ENCODE results near the gene ITPR1. TPM values are rescaled to one million over a fixed set of nuclear protein-coding genes. Genes with fewer than 3 reads are reported as not detected.
A peak's percentile ranks its signal among the peaks of the same experiment; 100 is the strongest.

Gene ITPR1
- total RNA-seq, 1 donor from 2014 or later, result 16.3 TPM

DNA sequence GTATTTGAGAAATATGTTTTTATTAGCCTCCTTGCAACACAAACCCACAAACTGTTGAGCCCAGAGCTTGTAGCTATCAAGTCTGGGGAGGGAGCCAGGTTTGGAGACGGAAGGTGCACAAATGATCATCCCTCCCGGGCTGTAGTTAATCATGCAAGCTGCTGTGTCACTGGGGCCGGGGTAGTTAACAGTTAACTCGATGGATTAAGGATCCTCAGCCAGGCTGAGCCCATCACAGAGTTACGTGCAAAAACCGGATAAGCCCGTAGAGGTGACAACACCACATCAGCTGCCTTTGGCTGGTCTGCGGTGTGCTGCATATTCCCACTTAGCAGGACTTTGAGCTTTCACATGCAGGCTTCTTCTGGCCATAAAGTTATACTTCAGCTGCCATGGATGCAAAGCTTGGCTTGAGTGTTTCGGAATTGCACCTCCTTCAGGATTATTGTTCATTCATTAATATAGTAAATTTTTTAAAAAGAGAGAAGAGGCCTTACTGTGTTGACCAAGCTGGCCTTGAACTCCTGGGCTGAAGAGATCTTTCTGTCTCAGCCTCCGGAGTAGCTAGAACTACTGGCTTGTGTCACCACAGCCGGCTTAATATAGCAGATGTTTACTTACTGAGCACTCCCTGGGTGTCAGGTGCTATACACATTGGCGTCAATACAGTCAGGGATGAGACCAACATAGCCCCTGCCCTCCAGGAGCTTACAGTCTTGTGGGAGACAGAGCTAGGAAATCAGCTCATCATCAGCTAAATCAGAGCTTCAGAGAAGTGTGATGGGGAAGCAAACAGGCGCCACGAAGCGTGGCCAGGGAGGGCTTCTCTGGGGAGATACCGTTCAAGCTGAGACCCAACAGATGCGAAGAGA, 259.3 kb downstream of the ITPR1 start:
- H3K36me3 ChIP-seq (ENCODE audit: control insufficient read depth, insufficient read depth, low read length), result no peaks in the 10 kb centered on the region
- no peak for DNase-seq (ENCODE audit: low read depth)
- no peak overlapping the region for H3K4me3 ChIP-seq (ENCODE audit: low read depth, low read length)
- H3K27me3 ChIP-seq (ENCODE audit: control insufficient read depth, insufficient read depth, low read length), result no peaks in the 10 kb centered on the region
- FAIRE-seq, result no peak
- TF ChIP-seq, protein P1, sequence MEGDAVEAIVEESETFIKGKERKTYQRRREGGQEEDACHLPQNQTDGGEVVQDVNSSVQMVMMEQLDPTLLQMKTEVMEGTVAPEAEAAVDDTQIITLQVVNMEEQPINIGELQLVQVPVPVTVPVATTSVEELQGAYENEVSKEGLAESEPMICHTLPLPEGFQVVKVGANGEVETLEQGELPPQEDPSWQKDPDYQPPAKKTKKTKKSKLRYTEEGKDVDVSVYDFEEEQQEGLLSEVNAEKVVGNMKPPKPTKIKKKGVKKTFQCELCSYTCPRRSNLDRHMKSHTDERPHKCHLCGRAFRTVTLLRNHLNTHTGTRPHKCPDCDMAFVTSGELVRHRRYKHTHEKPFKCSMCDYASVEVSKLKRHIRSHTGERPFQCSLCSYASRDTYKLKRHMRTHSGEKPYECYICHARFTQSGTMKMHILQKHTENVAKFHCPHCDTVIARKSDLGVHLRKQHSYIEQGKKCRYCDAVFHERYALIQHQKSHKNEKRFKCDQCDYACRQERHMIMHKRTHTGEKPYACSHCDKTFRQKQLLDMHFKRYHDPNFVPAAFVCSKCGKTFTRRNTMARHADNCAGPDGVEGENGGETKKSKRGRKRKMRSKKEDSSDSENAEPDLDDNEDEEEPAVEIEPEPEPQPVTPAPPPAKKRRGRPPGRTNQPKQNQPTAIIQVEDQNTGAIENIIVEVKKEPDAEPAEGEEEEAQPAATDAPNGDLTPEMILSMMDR (IDR thresholded peaks at IDR 0.05; ENCODE audit: insufficient read depth, low read length, severe bottlenecking), result no peak

DNA sequence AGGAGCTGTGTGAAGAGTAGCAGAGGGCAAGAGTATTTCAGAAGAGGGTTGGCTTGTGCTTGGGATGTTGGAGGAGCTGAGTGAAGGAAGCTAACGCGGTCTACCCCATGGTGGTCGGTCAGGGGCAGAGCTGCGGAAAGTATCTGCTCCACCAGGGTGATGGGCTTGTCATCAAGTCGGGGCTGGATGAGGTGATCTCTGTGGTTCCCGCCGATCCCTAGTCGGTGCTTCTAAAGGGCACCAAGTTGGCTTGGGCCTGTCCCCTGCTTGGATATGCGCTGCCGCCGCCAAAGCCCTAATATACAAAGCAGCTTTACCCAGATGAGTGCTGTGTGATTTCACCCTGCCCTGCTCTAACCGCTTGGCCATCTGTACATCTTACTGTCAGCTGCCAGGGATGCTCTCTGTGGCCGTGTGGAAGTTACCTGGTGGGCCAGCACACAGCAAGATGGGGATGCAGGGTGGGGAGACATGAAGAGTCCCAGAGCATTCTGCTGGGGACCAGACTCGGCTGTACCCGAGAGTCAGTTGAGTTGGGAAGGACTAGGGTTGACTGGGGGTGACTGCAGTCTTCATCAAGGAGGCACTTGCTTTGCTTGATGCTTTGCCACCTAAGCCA, 260.0 kb downstream of the ITPR1 start:
- no peak overlapping the region for H3K4me3 ChIP-seq (ENCODE audit: low read depth, low read length)
- no peaks in the 10 kb centered on the region for H3K27me3 ChIP-seq (ENCODE audit: control insufficient read depth, insufficient read depth, low read length)
- H3K36me3 ChIP-seq (ENCODE audit: control insufficient read depth, insufficient read depth, low read length), result no peaks in the 10 kb centered on the region
- TF ChIP-seq, protein P1 (IDR thresholded peaks at IDR 0.05; ENCODE audit: insufficient read depth, low read length, severe bottlenecking), result no peak
- FAIRE-seq (no peak), DNase-seq (ENCODE audit: low read depth) (no peak)

DNA sequence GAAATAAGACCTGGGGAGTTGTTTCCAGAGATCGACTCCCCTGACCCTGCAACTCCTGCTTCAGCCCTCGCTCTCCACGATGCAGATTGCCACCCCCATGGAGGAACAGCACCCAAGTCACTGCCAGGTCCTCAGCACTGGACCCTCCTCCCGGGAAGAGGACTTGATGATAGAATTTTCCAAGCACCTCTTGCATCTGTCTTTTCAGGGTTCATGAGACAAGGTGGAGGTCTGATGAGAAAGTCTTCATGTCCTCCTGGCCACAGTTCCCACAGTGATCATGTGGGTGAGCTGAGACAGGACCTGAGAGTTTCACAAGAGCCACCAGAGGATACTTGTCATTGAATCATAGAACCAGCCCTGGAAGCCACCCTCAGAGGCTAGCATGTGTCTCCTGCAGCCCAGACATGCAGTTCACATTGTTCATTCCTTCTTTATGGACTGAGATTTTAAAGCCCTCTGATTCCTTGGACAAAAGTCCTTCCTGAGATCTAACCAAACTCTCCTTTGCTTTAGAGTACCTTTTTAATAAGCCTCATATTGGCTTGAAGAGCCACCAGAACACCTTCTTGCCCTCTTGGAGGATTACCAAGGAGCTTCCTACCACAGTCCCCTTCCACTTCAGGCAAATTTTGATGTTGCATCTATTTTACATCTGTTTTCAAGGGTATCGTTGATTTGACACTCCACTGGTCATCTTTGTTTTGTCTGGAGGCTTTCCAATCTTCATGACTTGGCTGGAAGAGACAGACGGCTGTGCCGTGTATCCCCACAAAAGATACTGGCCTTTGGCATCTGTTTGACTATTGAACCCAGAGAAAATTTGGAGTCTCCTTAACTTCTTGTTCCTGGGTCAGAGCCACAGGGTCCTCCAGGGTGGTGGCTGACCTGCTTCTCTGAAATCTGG, 261.3 kb downstream of the ITPR1 start:
- DNase-seq (ENCODE audit: low read depth), result no peak
- TF ChIP-seq, protein P1 (IDR thresholded peaks at IDR 0.05; ENCODE audit: insufficient read depth, low read length, severe bottlenecking), result no peak
- no peaks in the 10 kb centered on the region for H3K27me3 ChIP-seq (ENCODE audit: control insufficient read depth, insufficient read depth, low read length)
- no peaks in the 10 kb centered on the region for H3K36me3 ChIP-seq (ENCODE audit: control insufficient read depth, insufficient read depth, low read length)
- FAIRE-seq, result no peak
- no peak overlapping the region for H3K4me3 ChIP-seq (ENCODE audit: low read depth, low read length)

DNA sequence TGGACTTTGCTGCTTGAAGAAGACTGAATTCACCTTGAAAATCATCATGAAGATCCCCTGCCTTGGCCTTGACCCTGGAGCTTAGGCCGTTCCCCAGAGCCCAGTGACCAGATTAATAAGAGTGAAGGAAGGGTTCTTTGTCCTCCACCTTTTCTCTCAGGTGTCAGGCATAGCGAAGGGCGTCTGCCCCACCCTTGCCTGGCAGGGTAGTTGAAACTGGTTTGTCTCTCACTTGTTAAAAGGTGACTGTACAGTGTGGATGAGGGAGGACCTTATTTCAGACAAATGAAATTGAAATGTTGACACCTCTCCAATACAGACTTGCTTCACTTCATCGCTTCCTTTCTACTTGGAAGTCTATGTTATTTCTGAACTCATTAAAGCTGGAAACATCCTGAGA, 262.4 kb downstream of the ITPR1 start:
- peak; percentile 25 for DNase-seq (ENCODE audit: low read depth)

DNA sequence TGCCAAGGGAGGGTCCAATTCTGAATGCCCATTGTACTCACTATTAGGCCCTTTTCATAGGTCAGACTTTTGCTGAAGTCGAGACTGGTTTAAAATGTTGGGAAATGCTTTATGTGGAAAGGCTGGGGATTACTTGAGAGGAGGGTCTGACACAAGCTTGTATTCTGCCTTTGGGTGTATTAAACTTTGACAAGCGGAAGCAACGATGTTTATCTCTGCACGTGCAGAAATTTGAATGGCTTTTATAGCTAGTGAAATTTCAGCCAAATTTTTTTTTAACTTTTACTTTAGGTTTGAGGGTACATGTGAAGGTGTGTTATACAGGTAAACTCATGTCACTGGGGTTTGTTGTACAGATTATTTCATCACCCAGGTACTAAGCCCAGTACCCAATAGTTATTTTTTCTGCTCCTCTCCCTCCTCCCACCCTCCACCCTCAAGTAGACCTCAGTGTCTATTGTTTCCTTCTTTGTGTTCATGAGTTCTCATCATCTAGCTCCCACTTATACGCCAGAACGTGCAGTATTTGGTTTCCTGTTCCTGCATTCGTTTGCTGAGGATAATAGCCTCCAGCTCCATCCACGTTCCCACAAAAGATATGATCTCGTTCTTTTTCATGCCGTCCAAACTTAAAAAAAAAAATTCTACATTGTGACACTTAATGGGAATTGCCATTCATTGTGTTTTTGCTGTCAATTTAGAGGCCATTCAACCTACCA, 263.1 kb downstream of the ITPR1 start:
- Histone ChIP-seq H3K4me3 (ENCODE audit: low read depth, low read length) (no peak overlapping the region), H3K27me3 (ENCODE audit: control insufficient read depth, insufficient read depth, low read length) (no peaks in the 10 kb centered on the region), H3K36me3 (ENCODE audit: control insufficient read depth, insufficient read depth, low read length) (no peaks in the 10 kb centered on the region)
- TF ChIP-seq, protein P1 (IDR thresholded peaks at IDR 0.05; ENCODE audit: insufficient read depth, low read length, severe bottlenecking), result no peak
- FAIRE-seq (no peak), DNase-seq (ENCODE audit: low read depth) (no peak)

More for the DNA sequence above, 262.4 kb downstream of the ITPR1 start:
- H3K27me3 ChIP-seq (ENCODE audit: control insufficient read depth, insufficient read depth, low read length), result no peaks in the 10 kb centered on the region
- FAIRE-seq, result no peak
- H3K36me3 ChIP-seq (ENCODE audit: control insufficient read depth, insufficient read depth, low read length), result no peaks in the 10 kb centered on the region
- H3K4me3 ChIP-seq (ENCODE audit: low read depth, low read length), result no peak overlapping the region
- TF ChIP-seq, protein P1 (IDR thresholded peaks at IDR 0.05; ENCODE audit: insufficient read depth, low read length, severe bottlenecking), result no peak

Measured in bronchial epithelial cell (primary cell).